GM19463 (cell line): ENCODE data around the gene GPR15LG.
A peak's percentile ranks its signal among the peaks of the same experiment; 100 is the strongest.

Experiments used
- ATAC-seq: cut with Tn5 transposase; IDR thresholded peaks from one replicate; pipeline ENCODE4 v1.9.1; 2021; ENCODE audit warnings: mild to moderate bottlenecking, moderate library complexity; ENCODE audit not compliant: unreplicated experiment

Gene GPR15LG

DNA sequence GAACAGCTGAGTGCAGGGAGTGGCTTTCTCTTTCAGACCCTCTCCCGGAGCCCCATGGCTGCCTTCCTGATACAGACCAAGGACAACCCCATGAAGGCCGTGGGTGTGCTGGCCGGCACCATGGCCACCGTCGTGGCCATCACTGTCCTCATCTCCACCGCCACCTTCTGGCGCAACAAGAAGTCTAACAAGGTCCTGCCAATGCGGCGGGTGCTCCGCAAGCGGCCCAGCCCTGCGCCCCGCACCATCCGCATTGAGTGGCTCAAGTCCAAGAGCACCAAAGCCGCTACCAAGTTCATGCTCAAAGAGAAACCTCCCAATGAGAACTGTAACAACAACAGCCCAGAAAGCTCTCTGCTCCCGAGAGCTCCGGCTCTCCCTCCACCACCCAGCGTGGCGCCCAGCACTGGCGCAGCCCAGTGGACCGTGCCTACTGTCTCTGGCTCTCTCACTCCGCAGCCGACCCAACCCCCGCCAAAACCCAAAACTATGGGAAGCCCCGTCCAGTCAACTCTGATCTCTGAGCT, 40.5 kb downstream of the GPR15LG start:
- no peak for ATAC-seq

DNA sequence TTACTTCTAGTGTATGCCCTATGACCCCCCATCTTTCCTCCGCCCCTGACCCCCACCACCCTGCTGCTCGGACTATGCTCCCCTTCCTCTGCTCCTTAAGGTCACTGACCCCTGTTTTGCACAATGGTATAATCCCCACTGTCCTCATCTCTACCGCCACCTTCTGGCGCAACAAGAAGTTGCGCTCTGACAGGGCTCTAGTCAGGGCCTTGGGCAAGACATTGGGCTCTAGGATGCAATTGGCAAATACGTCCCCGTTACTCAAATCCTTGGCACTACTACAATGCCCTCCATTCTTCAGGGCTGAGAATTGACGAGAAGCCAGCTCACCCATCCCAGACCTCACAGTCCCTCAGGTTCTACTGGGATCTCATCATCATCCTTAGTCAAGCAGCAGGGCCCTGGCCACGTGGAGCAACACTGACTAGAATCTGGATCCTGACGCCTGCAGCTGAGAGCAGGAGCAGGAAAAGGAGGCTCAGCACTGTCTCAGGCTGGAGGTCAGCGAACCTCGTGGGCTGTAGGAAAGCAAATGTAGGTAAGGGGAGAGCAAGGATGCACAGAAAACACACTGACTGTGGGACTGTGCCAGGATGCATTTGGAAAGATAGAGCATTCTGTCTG, 41.1 kb downstream of the GPR15LG start:
- ATAC-seq: peak; percentile 88

DNA sequence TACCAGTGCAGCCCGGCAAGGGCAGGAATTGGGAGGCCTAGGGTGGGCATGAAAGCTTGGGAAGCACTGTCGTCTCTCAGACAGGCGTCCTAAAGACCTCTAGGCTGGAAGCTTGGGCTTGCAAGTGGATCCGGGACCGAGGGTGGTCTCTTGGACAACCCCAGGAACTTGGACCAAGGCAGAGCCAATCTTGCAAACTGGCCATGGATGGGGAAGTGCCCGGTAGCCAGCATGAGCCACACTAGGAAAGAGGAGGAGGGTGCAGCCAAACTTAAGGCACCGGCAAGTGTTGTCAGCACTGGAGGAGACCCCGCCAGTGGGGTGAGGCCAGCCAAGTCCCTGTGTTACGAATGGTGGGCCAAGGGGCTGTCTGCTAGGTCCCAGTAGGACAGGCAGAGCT, 43.2 kb downstream of the GPR15LG start:
- ATAC-seq: no peak

DNA sequence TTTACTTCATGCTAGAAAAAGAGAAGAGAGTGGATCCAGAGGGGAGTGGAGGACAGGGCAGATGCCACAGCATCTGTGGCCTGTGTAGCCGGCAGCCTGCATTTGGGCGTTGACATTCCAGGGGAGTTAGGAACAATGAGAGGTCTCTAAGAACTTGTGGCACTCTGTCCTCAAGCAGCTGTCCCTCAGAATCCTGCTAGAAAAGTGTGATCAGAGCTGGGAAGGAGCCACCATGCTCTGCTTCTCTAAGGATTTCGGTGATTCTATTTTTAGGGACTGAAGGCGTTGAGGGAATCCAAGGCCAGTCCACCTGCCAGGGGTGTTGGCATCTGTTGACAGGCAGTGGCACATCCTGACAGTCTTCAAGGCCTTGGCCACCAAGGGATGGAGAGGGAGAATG, 44.1 kb downstream of the GPR15LG start:
- no peak for ATAC-seq

DNA sequence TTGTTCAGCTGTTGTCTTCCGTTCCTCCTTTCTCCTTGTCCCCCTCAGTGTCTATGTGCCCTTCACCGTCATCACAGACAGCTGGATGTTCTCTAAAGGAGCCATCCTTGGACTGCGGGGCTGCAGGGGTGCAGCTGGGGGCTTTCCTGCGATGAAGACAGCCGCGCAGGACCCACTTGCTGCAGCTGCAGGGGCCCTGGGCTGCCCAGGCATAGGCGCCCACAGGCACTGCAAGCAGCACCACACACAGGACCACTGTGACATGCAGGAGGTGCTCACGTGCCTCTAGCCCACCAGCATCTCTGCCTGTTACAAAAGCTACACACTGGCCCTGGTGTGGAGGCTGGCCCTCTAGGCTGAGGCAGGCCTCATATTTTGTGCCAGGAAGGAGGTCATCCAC, 48.3 kb downstream of the GPR15LG start:
- no peak for ATAC-seq

DNA sequence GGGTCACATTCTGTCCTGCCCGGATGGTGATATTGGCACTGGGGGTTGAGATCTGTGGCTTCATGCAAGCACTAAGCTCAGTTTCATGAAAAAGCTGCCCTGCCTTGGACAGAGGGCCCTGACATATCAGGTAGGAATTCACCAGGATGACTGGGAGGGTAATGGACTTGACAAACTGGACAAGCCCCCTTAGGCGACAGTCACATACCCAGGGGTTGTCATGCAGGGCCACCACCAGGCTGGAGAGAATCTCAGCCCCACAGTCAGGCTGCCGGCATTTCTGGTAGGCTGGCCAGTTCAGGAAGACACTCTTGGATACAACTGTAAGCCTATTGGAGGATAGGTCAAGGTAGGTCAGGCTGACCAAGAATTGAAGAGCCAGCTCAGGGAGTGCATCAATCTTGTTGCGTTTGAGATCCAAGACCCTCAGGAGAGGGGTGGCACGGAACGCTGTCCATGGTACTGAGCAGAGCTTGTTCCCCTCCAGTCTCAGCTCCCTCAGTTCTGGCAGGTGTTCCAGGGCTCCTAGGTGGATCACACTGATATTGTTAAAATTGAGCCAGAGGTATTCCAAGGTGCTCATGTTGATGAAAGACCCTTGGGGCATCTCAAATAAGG, 50.9 kb downstream of the GPR15LG start:
- ATAC-seq: no peak

DNA sequence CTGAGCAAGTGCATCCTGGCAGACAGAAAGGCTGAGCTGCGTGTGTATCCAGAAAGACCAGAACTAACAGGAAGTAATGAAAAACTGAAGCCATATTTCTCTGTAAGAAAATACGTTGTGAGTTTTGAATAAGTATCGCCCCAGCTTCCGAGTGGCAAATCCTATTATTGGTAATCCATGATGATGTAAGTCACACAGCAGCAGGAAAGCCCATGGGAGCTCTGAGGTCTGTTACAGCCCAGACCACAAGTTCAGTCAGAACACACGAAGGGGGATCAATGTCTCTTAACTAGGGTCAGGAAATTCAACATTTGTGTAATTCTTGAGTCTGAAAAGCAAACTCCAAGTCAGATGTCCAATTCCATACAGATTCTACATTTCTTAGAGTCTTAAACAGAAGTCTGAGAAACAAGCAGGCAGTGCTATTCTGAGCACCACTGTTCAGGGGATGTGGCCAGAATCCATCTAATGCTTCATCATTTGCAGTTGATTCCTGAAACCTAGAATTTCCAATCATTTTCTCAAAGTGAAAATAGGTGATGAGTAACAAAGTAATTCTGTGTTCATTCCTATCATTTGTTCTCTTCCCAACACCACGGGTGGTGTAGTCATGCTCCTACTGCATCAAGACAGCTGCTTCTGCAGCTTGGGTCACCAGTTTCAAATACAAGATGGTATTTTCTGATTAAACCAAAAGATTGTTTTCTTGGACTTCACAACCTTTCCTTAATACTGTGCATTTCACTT, 52.0 kb downstream of the GPR15LG start, which contains the start of gene LRIT2:
TSS of gene LRIT2 (minus strand) at position 118 of the 747 bp plus-strand sequence. CDS start at position 94, 24 bp downstream.
- ATAC-seq: no peak

DNA sequence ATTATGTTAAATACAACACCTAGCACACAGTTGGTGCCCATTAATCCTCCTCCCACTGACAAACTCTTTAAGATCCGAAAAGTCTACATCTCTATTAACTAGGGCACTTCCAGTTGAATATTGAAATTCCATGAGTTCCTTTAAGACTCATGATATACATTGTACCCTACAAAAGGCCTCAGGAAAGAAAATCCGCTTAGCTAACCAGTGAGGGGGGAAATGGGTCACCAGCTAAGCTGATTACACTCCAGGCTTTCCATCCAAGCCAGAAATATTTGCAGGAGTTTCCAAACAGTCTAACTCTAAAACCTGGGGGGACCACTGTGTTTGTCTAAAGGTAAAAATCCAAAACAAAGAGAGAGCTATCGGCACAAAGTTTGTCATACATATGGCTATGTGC, 53.0 kb downstream of the GPR15LG start:
- ATAC-seq: no peak

DNA sequence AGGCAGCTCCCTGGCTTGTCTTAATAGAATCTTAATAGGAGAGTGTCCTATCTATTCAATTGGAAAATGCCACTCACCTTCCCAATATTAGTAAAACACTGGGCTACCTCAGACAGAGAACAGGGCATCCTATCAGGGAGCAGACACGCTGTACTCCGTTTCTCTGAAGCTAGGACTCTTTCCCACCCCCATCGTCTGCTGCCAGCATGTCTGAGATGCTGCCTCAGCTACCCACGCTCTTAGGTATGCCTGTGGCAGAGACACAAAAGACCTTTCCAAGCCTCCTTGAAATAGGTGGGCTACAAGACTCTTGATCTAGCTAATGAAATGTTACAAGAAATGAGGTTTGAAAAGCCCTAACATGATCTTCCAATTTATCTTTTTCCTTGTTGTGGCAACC, 54.2 kb downstream of the GPR15LG start:
- ATAC-seq: no peak

DNA sequence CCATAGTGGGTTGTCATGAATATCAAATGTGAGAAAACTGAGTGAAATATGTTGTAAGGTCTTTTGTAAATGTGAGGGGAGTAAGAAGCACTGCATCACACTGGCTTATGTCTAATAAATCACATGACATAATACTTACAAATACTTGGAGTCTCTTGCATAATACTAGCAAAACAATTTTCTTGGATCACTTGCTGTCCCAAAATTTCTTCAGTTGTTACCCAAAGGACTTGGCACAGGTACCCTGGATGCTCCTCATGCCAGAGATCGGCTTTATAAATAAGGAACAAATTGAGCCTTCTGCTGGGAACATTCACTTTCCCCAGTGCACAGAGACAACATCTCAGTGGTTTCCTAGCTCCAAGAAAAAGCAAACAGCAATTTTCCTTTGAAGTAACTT, 56.8 kb downstream of the GPR15LG start:
- ATAC-seq: no peak

DNA sequence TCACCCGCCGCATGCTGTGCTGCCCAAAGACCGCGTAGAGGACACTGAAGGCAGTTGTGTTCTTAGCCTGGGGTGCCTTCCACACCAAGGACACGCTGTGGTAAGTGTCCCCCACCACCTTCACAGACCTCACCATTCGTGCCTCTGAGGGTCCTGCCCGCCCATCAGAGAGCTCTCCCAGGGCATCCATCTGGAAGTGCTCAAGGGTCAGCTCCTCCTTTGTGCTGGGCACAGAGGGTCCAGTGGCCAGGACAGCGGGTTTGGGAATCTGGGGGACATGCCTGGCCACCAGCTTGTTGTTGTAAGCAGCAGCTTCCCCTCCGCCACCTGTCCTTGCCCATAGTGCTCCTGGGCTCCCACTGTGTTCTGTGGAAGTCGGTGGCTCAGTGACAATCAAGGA, 58.8 kb downstream of the GPR15LG start:
- no peak for ATAC-seq

DNA sequence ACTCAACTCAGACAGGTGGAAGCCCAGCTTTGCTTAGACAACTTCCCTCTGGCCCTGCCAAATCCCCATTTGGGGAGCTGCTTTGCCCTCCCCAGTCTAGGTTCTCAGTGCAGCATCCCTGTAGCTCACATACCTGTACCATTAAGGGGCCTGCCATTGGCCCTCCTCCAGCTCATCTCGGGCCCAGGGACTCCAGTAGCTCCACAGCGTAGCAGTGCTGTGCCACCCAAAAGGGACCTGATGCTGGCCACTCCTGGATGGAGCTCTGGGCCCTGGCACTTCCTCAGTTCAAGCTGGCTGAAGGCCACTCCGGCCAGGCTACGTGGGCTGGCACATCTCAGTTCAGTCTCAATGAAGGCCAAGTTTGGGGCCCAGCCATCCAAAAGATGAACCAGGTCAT, 60.3 kb downstream of the GPR15LG start:
- no peak for ATAC-seq

DNA sequence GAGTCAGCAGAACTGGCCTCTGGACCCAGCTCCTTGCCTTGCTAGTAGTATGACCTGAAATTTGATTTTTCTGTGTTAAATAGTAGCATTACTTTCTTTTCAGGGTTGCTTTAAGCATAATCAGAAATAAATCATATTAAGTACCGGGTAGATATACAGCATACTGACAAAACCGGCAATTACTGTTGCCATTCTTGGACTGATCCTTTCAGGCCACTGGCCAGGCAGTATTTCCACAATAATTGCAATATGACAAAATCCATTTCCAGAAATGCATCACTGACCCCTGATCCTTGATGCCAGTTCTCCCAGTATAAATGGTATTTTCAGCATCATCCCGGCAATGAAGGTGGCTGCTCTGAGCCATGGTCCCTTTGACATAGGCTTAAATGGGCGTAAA, 60.9 kb downstream of the GPR15LG start:
- ATAC-seq: no peak
